ENCODE measurements around the gene GSDME. TPM values are rescaled to one million over a fixed set of nuclear protein-coding genes. Genes with fewer than 3 reads are reported as not detected.

Gene GSDME
- polyA plus RNA-seq, 1 donor (not counting 4 experiments of a cell fraction or from before 2014, with no cell fraction given) = 105 TPM

DNA sequence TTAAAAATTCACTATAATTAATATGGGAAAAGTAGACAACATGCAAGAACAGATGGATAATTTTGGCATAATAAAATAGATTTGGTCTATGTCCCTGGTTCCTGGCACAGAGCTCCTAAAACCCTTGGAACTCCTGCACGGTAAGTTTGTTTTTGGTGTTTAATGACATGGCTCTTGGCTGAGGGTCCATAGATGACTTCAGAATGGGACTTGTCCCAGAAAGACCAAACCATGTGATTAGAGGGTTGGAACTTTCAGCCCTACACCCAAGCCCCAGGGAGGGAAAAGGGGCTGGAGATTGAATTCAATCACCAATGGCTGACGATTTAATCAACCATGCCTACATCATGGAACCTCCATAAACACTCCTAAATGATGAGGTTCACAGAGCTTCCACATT is 12.6 kb upstream of the GSDME start:
- no peak overlapping the region for H3K9ac ChIP-seq (ENCODE audit: control insufficient read depth, extremely low read depth, insufficient read depth, low read length)
- H3K4me2 ChIP-seq (ENCODE audit: control insufficient read depth, extremely low read depth, insufficient read depth, low read depth, low read length) = no peak overlapping the region
- H3K4me1 ChIP-seq (ENCODE audit: control insufficient read depth, extremely low read depth, insufficient read depth, low read length) = peaks cover 8% of the 10 kb centered on the region
- H4K20me1 ChIP-seq (ENCODE audit: control insufficient read depth, extremely low read depth, insufficient read depth, low read length) = no peaks in the 10 kb centered on the region
- H3K27me3 ChIP-seq (ENCODE audit: control insufficient read depth, extremely low read depth, insufficient read depth, low read length) = no peaks in the 10 kb centered on the region
- FAIRE-seq (no peak), DNase-seq (ENCODE audit: low read depth, low spot score) (no peak)
- H3K9me1 ChIP-seq (ENCODE audit: control insufficient read depth, extremely low read depth, insufficient read depth, low read length) = no peaks in the 10 kb centered on the region
- H3K79me2 ChIP-seq (ENCODE audit: control insufficient read depth, insufficient read depth, low read length) = no peaks in the 10 kb centered on the region
- H3K4me3 ChIP-seq (ENCODE audit: control insufficient read depth in 2 of 3, extremely low read depth in 1 of 3, insufficient read depth in 2 of 3, low read depth in 1 of 3, low read length in 3 of 3) = no peak overlapping the region
- H3K36me3 ChIP-seq (ENCODE audit: control insufficient read depth in 2 of 2, extremely low read depth in 1 of 2, insufficient read depth in 2 of 2, low read length in 2 of 2) = no peaks in the 10 kb centered on the region
- no peak overlapping the region for H3K27ac ChIP-seq (ENCODE audit: control insufficient read depth, insufficient read depth, low read length)
- H3K9me3 ChIP-seq (ENCODE audit: control insufficient read depth, low read depth, low read length) = no peaks in the 10 kb centered on the region
- TF ChIP-seq, protein P1, sequence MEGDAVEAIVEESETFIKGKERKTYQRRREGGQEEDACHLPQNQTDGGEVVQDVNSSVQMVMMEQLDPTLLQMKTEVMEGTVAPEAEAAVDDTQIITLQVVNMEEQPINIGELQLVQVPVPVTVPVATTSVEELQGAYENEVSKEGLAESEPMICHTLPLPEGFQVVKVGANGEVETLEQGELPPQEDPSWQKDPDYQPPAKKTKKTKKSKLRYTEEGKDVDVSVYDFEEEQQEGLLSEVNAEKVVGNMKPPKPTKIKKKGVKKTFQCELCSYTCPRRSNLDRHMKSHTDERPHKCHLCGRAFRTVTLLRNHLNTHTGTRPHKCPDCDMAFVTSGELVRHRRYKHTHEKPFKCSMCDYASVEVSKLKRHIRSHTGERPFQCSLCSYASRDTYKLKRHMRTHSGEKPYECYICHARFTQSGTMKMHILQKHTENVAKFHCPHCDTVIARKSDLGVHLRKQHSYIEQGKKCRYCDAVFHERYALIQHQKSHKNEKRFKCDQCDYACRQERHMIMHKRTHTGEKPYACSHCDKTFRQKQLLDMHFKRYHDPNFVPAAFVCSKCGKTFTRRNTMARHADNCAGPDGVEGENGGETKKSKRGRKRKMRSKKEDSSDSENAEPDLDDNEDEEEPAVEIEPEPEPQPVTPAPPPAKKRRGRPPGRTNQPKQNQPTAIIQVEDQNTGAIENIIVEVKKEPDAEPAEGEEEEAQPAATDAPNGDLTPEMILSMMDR (optimal IDR thresholded peaks at IDR 0.05 in 1 of 3, IDR thresholded peaks at IDR 0.05 in 1 of 3, conservative IDR thresholded peaks at IDR 0.05 in 1 of 3; ENCODE audit: extremely low read depth in 1 of 3, insufficient read depth in 2 of 3, low read length in 3 of 3) = no peak
- no peak for TF ChIP-seq EZH2 (IDR thresholded peaks at IDR 0.05; ENCODE audit: low read length)
- H2AFZ ChIP-seq (ENCODE audit: control insufficient read depth, low read length) = no peak overlapping the region
- dilution Hi-C loops (cut with MboI; ENCODE audit: extremely low pct_ligation_motif_present, low sequenced_read_pairs) = no loop called here

DNA sequence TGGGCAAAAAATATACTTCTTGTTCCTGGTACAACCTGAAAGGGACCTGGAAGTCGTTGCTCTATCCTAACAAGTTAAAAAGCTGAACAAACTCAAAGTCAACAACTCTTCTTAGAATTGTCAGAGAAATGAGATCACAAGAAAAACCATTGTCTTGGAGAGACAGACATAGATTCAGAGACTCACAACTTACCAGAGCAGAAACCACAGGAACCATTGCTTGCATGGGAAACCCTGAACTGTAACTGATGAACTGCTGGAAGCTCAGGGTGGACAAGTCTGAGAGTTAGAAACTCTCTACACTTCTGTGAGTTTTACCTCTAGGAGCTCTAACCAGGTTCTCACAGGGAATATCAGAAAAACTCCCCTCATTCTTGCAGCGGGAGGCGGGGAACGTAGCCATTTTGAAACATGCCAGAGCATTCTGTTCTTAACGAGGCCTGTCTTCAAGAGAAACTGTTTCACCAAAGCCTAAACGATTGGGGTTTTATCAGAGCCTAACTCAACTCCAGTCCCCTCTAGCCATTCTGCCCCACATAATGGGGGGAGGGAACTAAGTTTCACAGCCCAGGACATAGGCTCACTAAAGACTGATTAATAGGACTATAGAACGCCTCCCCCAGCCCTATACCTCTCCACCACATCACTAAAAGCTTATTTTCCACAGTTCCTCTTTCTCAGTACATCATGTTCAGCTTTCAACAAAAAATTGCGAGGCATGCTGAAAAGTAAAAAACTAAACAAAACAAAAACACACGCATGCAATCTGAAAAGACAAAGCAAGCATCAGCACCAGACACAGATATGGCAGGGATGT is 12.0 kb upstream of the GSDME start:
- DNase-seq (ENCODE audit: low read depth, low spot score) = no peak
- Histone ChIP-seq H3K4me3 (ENCODE audit: control insufficient read depth in 2 of 3, extremely low read depth in 1 of 3, insufficient read depth in 2 of 3, low read depth in 1 of 3, low read length in 3 of 3) (no peak overlapping the region), H3K27me3 (ENCODE audit: control insufficient read depth, extremely low read depth, insufficient read depth, low read length) (no peaks in the 10 kb centered on the region), H3K9me1 (ENCODE audit: control insufficient read depth, extremely low read depth, insufficient read depth, low read length) (no peaks in the 10 kb centered on the region), H3K4me2 (ENCODE audit: control insufficient read depth, extremely low read depth, insufficient read depth, low read depth, low read length) (no peak overlapping the region), H3K27ac (ENCODE audit: control insufficient read depth, insufficient read depth, low read length) (no peak overlapping the region), H2AFZ (ENCODE audit: control insufficient read depth, low read length) (no peak overlapping the region), H4K20me1 (ENCODE audit: control insufficient read depth, extremely low read depth, insufficient read depth, low read length) (no peaks in the 10 kb centered on the region), H3K36me3 (ENCODE audit: control insufficient read depth in 2 of 2, extremely low read depth in 1 of 2, insufficient read depth in 2 of 2, low read length in 2 of 2) (no peaks in the 10 kb centered on the region), H3K79me2 (ENCODE audit: control insufficient read depth, insufficient read depth, low read length) (no peaks in the 10 kb centered on the region), H3K9ac (ENCODE audit: control insufficient read depth, extremely low read depth, insufficient read depth, low read length) (no peak overlapping the region), H3K9me3 (ENCODE audit: control insufficient read depth, low read depth, low read length) (no peaks in the 10 kb centered on the region), H3K4me1 (ENCODE audit: control insufficient read depth, extremely low read depth, insufficient read depth, low read length) (peaks cover 5% of the 10 kb centered on the region)
- FAIRE-seq = no peak
- TF ChIP-seq, protein P1 (optimal IDR thresholded peaks at IDR 0.05 in 1 of 3, IDR thresholded peaks at IDR 0.05 in 1 of 3, conservative IDR thresholded peaks at IDR 0.05 in 1 of 3; ENCODE audit: extremely low read depth in 1 of 3, insufficient read depth in 2 of 3, low read length in 3 of 3) = no peak
- TF ChIP-seq EZH2 (IDR thresholded peaks at IDR 0.05; ENCODE audit: low read length) = no peak
- dilution Hi-C loops (cut with MboI; ENCODE audit: extremely low pct_ligation_motif_present, low sequenced_read_pairs) = no loop called here

All from keratinocyte (primary cell).